Measurements from ENCODE around the gene ADK.
A peak's percentile ranks its signal among the peaks of the same experiment; 100 is the strongest.
"Not testable (repeated sequence)": the region's sequence is repeated elsewhere in the genome, so short reads cannot be mapped to it uniquely, and the experiment has no call there.

ADK gene

DNA sequence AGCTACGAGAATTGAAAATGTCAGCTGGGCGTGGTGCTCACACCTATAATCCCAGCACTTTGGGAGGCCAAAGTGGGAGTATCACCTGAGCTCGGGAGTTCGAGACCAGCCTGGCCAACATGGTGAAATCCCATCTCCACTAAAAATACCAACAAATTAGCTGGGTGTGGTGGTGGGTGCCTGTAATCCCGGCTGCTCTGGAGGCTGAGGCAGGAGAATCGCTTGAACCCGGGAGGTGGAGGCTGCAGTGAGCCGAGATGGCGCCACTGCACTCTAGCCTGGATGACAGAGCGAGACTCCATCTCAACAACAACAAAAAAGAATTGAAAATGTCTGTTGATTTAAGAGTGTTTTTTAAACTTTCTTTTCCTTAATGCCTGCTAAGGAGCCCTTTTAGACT is 4.0 kb upstream of the ADK start:
- DNase-seq: not testable (repeated sequence)

DNA sequence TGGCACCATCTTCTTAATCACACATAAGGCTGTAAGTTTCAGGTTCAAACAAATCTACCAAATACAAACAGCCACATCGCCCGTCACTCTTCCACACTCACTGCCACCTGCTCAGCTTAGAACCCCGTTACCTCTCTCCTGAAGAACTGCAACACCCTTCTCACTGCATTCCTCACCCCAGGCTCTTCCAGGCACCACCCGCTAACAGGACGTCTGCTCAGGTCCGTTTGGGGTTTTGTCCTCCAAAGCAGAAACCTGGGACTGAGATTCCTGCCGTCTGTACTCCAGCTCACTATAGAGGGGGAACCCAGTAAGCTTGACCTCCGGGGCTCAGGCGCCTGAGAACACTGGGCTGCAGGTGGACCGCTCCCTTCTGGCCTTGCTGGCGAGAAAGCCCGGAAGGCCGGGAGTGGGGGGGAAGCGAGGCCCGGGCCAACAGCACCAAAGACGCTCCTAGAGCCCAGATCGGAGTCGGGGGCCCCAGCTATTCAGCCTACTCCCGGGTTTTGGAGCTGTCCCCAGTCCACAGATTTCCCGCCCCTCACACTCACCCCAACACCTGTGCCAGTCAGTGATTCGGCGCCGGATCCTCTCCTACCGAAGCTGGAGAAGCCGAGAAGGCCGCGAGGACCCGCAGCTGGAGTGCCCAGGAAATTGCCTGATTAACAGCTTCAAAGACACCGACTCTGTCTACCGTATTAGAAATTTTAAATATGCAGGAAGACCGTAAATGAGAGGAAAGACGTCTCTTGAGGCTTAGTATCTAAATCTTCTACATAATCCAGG is 624 bp upstream of the ADK start, which contains the start of gene AP3M1:
Gene AP3M1, minus strand, starts transcription at position 625 of the 786 bp plus-strand sequence. CDS start 12,449 bp downstream, outside the sequence.
- peak; percentile 67 for DNase-seq

DNA sequence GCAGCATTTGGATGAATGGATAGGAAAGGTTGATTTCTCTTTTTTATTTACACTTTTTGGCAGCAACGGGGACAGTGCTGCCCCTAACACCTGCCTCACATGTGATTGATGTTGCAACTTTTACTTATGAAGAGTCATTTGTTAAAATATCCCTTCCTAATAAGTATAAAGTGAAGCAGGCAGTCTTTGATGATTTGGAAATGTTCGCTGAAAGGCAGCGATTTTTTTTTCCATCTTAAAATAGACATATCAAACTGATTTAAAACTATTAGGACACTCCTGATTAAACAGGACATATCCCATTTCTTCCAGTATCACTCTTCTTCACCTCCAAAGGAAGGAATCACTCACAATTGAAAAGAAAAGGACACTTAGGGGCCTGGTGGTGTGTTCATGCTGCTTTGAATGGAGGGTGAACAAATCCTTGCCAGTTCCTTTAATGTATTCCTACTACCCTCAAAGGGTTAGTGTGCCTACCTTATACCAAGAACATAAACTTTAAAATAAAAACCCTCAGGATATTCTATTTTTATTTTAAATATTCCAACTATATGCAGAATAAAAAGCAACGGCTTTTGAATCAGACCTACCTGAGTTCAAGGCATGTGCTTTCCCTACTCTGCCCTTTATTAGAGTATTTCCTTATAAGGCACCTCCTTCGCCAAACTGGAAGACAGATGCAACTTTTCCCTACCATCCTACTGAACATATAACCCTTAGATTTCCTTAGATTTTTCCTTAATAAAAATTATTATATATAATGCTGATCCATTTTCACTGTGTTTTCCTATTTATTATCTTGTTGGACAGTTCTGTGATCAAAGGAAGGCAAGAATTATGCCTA is 1.1 kb downstream of the ADK start:
- DNase-seq: no peak

DNA sequence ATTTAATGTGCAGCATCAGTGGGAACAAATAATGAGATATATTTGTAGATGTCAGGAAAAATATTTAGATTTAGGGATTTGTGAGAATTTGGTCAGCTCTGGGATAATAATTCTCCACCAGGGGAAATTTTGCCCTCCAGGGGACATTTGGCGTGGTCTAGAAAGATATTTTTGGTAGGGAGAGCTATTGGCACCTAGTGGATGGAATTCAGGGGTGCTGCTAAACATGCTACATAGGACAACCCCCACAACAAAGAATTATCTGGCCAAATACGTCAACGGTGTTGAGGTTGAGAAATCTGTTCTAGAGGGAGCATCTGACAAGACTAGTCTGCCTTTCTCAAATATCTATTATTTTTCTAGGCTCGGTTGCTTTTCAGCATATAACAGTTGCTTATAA is 2.1 kb downstream of the ADK start:
- DNase-seq: no peak

- DNase-seq: no peak
Measured at GRCh38 chr10:74153676-74154075, 2.7 kb downstream of the ADK start.

DNA sequence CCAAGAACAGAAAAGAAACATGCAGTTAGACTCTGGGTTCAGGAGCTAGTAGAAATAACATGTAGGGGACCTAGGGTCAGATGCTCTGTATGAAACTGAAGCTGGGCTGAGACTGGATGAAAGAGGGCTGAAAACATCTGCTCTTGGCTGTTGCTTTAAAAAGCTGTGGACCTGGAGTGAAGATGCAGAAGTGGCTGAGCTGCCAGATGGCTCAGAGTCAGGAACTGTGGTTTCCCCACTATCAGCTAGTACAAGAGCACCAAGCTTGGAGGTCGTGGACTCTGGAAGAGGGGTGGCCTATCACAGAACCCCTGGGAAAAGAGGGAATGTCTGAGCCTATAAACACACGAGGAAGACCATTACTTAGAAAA is 5.9 kb downstream of the ADK start:
- no peak for DNase-seq

DNA sequence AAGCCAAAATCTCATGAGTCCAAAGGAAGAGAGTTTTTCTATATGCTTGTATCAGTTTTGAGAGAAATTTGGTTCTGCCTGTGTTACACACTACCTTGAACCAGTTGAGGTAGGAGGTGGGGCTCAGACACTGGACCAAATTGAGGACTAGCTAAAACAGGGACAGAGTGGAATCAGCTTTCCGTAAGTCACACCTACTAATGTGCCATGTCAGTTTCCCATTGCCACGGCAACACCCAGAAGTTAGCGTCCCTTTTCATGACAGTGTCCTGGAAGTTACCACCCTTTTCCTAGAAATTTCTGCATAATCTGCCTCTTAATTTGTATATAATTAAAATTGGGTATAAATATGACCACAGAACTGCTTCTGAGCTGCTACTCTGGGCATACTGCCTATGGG is 9.0 kb downstream of the ADK start:
- no peak for DNase-seq

DNA sequence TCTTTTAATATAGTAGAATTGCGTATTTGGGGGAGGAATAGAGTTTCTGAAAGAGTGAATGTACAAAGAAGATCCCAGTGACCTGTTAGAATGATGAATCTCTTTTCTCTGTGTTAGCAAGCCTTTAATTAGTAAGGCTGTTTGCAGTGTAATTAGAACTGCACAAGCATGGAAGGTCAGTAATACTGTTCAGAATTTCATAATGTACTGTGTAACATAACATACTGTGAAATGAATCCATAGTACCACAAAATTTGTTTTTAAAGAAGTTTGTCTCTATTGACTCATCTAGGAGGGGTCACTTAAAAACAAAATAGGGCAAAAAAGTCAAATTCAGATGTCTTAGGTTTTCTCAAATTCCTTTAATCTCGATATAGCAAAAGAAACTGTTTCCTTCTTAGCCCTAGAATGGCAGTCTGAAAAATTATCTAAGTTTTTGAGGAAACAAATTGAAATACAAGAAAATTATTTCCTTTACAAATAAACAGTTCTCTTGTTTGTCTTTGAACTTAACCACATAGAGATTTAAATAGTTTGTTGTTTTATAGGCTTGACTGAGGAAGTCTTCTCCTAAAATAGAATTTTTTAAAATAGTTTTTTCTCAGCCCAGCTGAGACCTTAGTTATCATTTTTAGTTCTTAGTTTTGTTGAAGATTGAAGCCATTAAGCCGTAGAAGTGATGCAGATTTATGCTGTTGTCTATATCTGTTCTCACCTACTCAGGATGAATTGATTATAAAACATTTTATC is 12.5 kb downstream of the ADK start:
- no peak for DNase-seq

DNA sequence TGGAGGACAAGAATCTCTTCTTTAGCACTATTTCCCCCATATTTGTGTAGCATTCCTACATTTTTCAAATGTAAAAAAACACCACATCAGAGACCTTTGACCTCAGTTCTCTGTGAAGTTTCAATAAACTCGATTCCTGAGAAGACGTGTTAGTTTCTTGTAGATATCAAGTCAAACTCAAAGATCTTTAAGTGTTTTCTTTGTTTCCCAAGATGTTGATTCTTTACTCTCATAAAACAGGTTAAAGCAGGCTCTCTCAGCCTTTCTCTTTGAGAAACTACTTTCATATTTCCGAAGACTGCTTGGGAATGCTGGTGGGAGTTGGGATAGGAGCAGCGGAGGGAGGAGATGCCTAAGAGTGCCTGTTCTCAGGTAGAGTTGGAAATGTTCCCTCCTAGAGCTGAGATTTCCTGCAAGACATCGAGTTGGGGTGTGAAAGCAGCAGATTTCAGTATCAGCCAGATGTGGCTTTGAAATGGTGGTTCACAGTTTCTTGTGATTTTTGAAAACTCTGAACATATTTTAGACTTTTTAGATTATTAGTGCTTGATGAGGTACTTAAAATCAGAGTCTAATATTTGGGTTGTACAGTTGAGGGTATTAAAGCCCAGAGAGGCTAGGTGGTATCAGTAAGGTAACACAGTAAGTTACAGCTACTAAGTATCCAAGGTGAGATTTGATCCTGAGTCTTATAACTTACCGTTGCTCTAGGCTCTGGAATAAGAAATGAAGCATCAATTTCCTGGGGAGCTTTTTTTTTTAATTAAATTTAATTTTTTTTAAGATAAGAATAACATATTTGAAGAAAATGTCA is 13.9 kb downstream of the ADK start:
- DNase-seq: no peak

- no peak for DNase-seq
Measured at GRCh38 chr10:74165530-74165901, 14.5 kb downstream of the ADK start.

DNA sequence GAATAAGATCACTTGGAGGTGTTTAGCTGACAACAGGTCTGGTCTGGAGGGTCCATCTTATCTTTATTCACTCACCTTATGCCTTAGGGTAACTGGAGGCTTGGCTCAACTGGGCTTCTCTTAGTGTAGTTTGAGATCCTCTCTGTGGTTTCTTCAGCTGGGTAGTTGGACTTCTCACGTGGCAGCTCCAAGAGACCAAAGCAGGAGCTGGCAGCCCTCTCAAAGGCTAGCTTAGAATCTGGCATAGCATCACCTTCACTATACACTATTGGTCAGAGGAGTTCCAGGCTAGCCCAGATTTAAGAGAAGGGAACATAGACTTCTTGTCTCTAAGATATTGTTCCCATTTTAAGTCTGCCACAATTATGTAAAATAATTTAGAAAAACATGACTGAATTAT is 16.4 kb downstream of the ADK start:
- no peak for DNase-seq

- no peak for DNase-seq
Measured at GRCh38 chr10:74171625-74172024, 20.6 kb downstream of the ADK start.

DNA sequence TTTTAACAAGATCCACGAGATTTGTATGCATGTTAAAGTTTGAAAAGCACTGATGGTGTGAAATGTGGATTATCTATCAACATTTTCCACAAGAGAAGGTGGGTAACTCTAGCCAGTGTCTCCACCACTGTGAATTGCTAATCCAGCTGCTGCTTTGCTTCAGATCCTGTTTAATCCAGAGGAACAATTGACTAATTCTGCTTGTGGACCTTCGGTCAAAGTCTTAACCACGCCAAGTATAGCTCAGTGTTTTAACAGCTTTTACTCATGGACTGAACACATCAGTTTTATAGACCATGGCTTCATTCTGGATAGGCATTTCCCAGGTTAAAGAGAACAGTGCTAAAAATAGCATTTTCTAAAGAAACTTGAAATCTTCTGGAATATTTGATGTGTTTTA is 23.5 kb downstream of the ADK start:
- DNase-seq: no peak

- DNase-seq: no peak
Measured at GRCh38 chr10:74175510-74176379, 24.7 kb downstream of the ADK start.

GRCh38 chr10:74176380-74177139 is 25.5 kb downstream of the ADK start:
- peak; percentile 67 for DNase-seq

DNA sequence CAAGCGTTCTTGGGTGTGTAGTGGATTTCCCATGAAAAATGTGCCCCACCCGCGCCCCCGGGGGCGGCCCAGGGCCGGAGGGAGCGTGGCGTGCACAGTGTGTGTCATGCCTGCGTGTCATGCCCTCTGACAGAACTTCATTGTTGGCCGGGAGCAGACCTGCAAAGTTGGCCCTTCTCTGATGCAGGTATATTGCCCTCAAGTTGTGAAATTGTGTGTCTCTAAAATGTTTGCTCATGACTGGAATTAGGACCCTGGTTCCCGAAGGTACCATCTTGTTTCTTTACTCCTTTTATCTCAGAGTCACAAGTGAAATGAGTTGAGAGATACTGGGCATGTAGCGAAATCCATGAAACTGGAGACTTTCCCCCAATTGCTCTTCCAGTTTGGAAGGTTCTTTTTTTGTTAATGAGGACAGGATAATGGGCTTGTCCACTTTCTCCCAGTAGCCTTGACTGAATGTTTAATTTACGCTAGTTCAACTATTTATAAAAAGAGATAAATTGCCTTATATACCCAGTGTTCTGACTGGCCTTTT is 26.2 kb downstream of the ADK start:
- no peak for DNase-seq

DNA sequence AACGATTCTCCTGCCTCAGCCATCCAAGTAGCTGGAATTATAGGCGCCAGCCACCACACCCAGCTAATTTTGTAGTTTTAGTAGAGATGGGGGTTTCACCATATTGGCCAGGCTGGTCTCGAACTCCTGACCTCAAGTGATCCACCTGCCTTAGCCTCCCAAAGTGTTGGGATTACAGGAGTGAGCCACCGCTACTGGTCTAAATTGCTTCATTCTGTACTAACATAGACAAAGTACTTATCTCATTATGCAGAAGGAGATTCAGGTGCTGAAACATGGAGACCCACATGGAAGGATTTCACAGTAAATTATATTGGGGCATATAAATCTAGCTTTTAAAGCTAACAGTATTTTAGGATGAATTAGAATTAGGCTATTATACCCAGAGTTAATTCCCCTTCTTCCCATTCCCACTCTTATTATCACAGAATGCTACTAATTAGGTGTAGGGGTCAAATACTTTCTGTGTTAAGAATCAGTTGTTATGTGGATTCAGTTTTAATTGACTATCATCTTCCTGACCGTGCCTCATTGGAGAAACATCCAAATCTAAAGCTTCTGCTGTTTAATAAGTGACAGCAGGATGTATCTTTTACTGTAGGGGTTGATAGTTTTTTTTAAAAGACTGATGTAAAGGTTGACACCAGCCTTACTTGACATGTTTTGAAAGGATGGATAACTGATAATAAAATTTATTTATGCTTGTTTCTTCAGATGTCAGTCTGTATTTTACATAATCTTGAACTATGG is 27.2 kb downstream of the ADK start:
- no peak for DNase-seq

- DNase-seq: no peak
Measured at GRCh38 chr10:74179111-74179710, 28.2 kb downstream of the ADK start.

DNA sequence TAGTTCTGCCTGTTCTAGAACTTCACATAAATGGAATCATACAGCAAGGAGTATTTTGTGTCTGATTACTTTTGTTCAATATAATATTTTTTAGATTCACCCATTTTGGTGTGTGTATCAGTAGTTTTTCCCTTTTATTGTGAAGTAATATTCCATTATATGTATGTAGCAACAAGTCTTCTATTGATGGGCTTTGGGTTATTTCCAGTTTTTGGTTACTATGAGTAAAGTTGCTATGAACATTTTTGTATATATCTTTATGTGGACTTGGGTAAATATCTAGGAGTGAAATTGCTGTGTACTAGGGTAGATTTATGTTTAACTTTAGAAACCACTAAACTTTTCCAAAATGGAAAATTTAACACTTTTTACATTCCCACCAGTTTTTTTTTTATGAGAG is 35.7 kb downstream of the ADK start:
- DNase-seq: no peak

All from 8988T (cell line).